NT2/D1 (cell line): ENCODE results near the gene PDE11A.

Experiments used
- SUZ12 ChIP-seq: IDR thresholded peaks from 2 replicates; pipeline ENCODE4 v1.6.1; 2011; ENCODE audit not compliant: insufficient read length, insufficient read depth; ENCODE audit errors: extremely low read depth
- YY1 ChIP-seq: IDR thresholded peaks from 2 replicates; pipeline ENCODE4 v1.6.1; 2011; ENCODE audit not compliant: insufficient read length, insufficient read depth
- ZNF274 ChIP-seq: IDR thresholded peaks from 2 replicates; pipeline ENCODE4 v1.6.1; 2011; ENCODE audit warnings: mild to moderate bottlenecking, low read depth, low read length

GRCh38 chr2:177797808-177798207 lies 274.8 kb downstream of the PDE11A start:
- TF ChIP-seq YY1, result no peak
- no peak for TF ChIP-seq ZNF274
- TF ChIP-seq SUZ12, result no peak
